B cell (primary cell): ENCODE measurements around the gene ARL4C. TPM values are rescaled to one million over a fixed set of nuclear protein-coding genes. Genes with fewer than 3 reads are reported as not detected.

Source experiments
- ATAC-seq: fragments of 200-7000 bp; cut with Tn5 transposase; one replicate; pipeline ENCODE4 v1.10.0; 2021; ENCODE audit warnings: low read depth, mild to moderate bottlenecking, moderate number of reproducible peaks, moderate library complexity
- CTCF ChIA-PET: fragments of 350-600 bp; sonication (Branson Sonifier 250); formaldehyde crosslinking; loops from one replicate; lab custom pipeline; 2021; ENCODE audit warnings: antibody characterized with exemption, inconsistent platforms; lab: Charles Lee
- POLR2A ChIA-PET: fragments of 350-600 bp; sonication (Branson Sonifier 250); formaldehyde crosslinking; loops from one replicate; lab custom pipeline; 2021; ENCODE audit warnings: antibody characterized with exemption; lab: Charles Lee
- DNase-seq: peaks from one replicate; pipeline ENCODE4 v3.0.0; 2013
- H2AFZ ChIP-seq: 2 replicates; pipeline ENCODE4 v1.6.1; 2012; ENCODE audit warnings: mild to moderate bottlenecking, low read depth, low read length; ENCODE audit not compliant: insufficient read depth, poor library complexity, severe bottlenecking
- H3K27ac ChIP-seq, 2 donors: 1 replicate in 1 of 2; 2 replicates in 1 of 2; pipeline ENCODE4 v1.5.1; 2012 to 2013; ENCODE audit warnings: low read length in 2 of 2, mild to moderate bottlenecking in 2 of 2, moderate library complexity in 1 of 2
- H3K27me3 ChIP-seq, 4 experiments: fragments of 200-600 bp in 1 of 4; sonication (generic) in 1 of 4; replicated peaks in 1 of 4; 1 replicate in 2 of 4; 2 replicates in 2 of 4; pipeline versions ENCODE4 v1.6.1 to v1.7.0; 2013 to 2016; ENCODE audit warnings: low read length in 3 of 4, mild to moderate bottlenecking in 2 of 4, mixed read lengths in 1 of 4, moderate library complexity in 1 of 4; ENCODE audit not compliant: insufficient read depth in 4 of 4, control insufficient read depth in 3 of 4; ENCODE audit errors: control extremely low read depth in 1 of 4
- H3K36me3 ChIP-seq, 2 experiments: replicated peaks in 1 of 2; 1 replicate in 1 of 2; 2 replicates in 1 of 2; pipeline versions ENCODE4 v1.6.1 to v1.7.1; 2013; ENCODE audit warnings: low read length in 1 of 2; ENCODE audit not compliant: insufficient read depth in 2 of 2, control insufficient read depth in 1 of 2; ENCODE audit errors: control extremely low read depth in 1 of 2, extremely low read depth in 1 of 2
- H3K4me1 ChIP-seq, 2 donors: fragments of 200-600 bp in 1 of 2; sonication (generic) in 1 of 2; 1 replicate in 1 of 2; 2 replicates in 1 of 2; pipeline versions ENCODE4 v1.5.1 to v1.6.1; 2013 to 2017; ENCODE audit warnings: low read length in 2 of 2; ENCODE audit not compliant: control insufficient read depth in 2 of 2, insufficient read depth in 2 of 2
- H3K4me2 ChIP-seq: replicated peaks from 2 replicates; pipeline ENCODE3; 2012; ENCODE audit warnings: mild to moderate bottlenecking, low read depth, low read length; ENCODE audit not compliant: poor library complexity, severe bottlenecking
- H3K4me3 ChIP-seq, 5 experiments: fragments of 200-600 bp in 1 of 5; sonication (generic) in 1 of 5; 1 replicate in 3 of 5; 2 replicates in 2 of 5; pipeline versions ENCODE4 v1.5.1 to v1.7.0; 2011 to 2016; ENCODE audit warnings: low read length in 4 of 5, mild to moderate bottlenecking in 4 of 5, low read depth in 2 of 5, control low read depth in 1 of 5, moderate library complexity in 1 of 5; ENCODE audit not compliant: insufficient read depth in 1 of 5; ENCODE audit errors: control extremely low read depth in 1 of 5, extremely low read depth in 1 of 5
- H3K79me2 ChIP-seq: fragments of 200-600 bp; sonication (generic); one replicate; pipeline ENCODE4 v1.6.0; 2016; ENCODE audit warnings: low read length; ENCODE audit not compliant: control insufficient read depth, insufficient read depth
- H3K9ac ChIP-seq: fragments of 200-600 bp; sonication (generic); 2 replicates; pipeline ENCODE4 v1.6.1; 2017; ENCODE audit warnings: mild to moderate bottlenecking, low read length, moderate library complexity
- H3K9me3 ChIP-seq, 3 donors: one replicate each; pipeline versions ENCODE4 v1.6.1 to v1.7.1; 2013; ENCODE audit warnings: low read length in 2 of 3; ENCODE audit not compliant: control insufficient read depth in 2 of 3, insufficient read depth in 1 of 3; ENCODE audit errors: control extremely low read depth in 1 of 3
- H4K20me1 ChIP-seq: 2 replicates; pipeline ENCODE4 v1.6.0; 2012; ENCODE audit warnings: mild to moderate bottlenecking, low read length; ENCODE audit not compliant: insufficient read depth, control insufficient read depth, poor library complexity, severe bottlenecking
- H3K27ac Mint-ChIP-seq: one replicate; pipeline ENCODE4 v1.8.0; 2021; ENCODE audit warnings: mixed read lengths
- H3K27me3 Mint-ChIP-seq: one replicate; pipeline ENCODE4 v1.8.0; 2021; ENCODE audit warnings: mixed read lengths
- H3K4me1 Mint-ChIP-seq: one replicate; pipeline ENCODE4 v1.8.0; 2021; ENCODE audit warnings: mixed read lengths
- H3K4me3 Mint-ChIP-seq: one replicate; pipeline ENCODE4 v1.8.0; 2021; ENCODE audit warnings: mixed read lengths
- H3K9me3 Mint-ChIP-seq: one replicate; pipeline ENCODE4 v1.8.0; 2022; ENCODE audit warnings: mixed read lengths; ENCODE audit not compliant: insufficient read depth
- EZH2 ChIP-seq: IDR thresholded peaks from 2 replicates; pipeline ENCODE4 v1.6.1; 2012; ENCODE audit warnings: borderline replicate concordance, low read depth, mild to moderate bottlenecking, moderate library complexity, low read length; ENCODE audit not compliant: insufficient read depth, poor library complexity, severe bottlenecking
- WGBS: methylation state at CpG from one replicate; pipeline ENCODE4 v1.1.5; 2013; ENCODE audit warnings: missing lambda C conversion rate; ENCODE audit not compliant: insufficient coverage; 5-methylcytosine and 5-hydroxymethylcytosine counted together
- intact Hi-C: fragments of 100-400 bp; cut with micrococcal nuclease; formaldehyde crosslinking; loops from one replicate; pipeline ENCODE4 v1.10.0; 2022
- polyA plus RNA-seq: library from polyadenylated mRNA; depleted of rRNA; stranded (reverse); fragments of >200 nt; gene quantifications from 2 replicates; pipeline ENCODE4 v1.2.3, GENCODE V29; 2012
- total RNA-seq, 2 donors: library from RNA; stranded (reverse); fragments of 120-200 nt in 1 of 2; gene quantifications; 1 replicate in 1 of 2; 2 replicates in 1 of 2; pipeline versions ENCODE4 v1.2.3 to v1.2.4, GENCODE V29; 2013 to 2022
- TF ChIP-seq, protein P1 (sequence below): fragments of 200-600 bp; IDR thresholded peaks from one replicate; pipeline ENCODE4 v1.8.0; 2022; ENCODE audit warnings: antibody characterized with exemption, mild to moderate bottlenecking

ARL4C gene
- total and polyA plus RNA-seq, 2 donors (not counting 1 experiment from before 2014, with no cell fraction given): 20.2 to 22.5 TPM

DNA sequence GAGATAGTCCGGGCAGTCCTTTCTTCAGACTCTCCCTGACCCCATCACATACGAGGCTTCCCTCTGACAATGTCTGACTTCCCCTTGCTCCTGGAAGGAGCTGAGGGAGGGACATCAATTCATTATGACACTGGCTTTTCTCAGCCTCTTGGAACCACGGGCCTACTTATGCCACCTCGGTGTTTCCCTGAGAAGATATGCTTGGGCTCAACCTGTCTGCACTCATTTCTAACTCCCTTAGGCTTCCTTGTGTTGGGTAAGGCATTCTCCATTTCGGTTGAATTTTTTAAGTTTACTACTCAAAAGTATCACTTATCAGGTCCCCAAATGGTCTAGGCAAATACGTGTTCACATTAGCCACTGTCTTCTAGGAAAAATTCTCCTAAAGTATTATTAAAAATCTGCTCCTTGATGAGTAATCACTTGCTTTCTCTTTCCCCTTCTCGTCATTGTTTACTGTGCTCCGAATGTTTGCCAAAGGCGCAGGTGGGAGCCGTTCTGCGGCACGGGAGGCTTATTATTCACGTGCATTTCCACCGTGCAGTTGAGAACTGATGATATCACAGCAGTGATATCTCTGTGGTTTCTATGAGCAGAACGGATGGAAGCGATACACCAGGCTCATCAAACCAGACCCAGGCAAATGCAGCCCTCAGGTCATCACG, 33.1 kb downstream of the ARL4C start:
- Mint-ChIP-seq H3K4me3 (no peak overlapping the region), H3K27ac (no peak overlapping the region), H3K27me3 (peaks cover 4% of the 10 kb centered on the region), H3K4me1 (peaks cover 3% of the 10 kb centered on the region), H3K9me3 (no peaks in the 10 kb centered on the region)
- DNase-seq (no peak), ATAC-seq (no peak)
- intact Hi-C loops: no loop called here
- POLR2A ChIA-PET: no interaction called here
- H3K4me2 ChIP-seq: no peak overlapping the region
- H4K20me1 ChIP-seq: no peaks in the 10 kb centered on the region
- H3K4me3 ChIP-seq: no peak overlapping the region
- H3K36me3 ChIP-seq: no peaks in the 10 kb centered on the region
- H3K4me1 ChIP-seq: peaks cover 0 to 8% of the 10 kb centered on the region in 2 donors
- H3K79me2 ChIP-seq: no peaks in the 10 kb centered on the region
- no peak overlapping the region for H3K9ac ChIP-seq
- no peaks in the 10 kb centered on the region for H3K27me3 ChIP-seq
- TF ChIP-seq, protein P1, sequence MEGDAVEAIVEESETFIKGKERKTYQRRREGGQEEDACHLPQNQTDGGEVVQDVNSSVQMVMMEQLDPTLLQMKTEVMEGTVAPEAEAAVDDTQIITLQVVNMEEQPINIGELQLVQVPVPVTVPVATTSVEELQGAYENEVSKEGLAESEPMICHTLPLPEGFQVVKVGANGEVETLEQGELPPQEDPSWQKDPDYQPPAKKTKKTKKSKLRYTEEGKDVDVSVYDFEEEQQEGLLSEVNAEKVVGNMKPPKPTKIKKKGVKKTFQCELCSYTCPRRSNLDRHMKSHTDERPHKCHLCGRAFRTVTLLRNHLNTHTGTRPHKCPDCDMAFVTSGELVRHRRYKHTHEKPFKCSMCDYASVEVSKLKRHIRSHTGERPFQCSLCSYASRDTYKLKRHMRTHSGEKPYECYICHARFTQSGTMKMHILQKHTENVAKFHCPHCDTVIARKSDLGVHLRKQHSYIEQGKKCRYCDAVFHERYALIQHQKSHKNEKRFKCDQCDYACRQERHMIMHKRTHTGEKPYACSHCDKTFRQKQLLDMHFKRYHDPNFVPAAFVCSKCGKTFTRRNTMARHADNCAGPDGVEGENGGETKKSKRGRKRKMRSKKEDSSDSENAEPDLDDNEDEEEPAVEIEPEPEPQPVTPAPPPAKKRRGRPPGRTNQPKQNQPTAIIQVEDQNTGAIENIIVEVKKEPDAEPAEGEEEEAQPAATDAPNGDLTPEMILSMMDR: no peak
- no peak for TF ChIP-seq EZH2
- H3K27ac ChIP-seq: no peak overlapping the region
- peaks cover 0 to 6% (median 0%) of the 10 kb centered on the region in 3 donors for H3K9me3 ChIP-seq
- H2AFZ ChIP-seq: no peak overlapping the region
- WGBS: 95% methylated on average over 9 of the region's 17 CpGs
- CTCF ChIA-PET: no interaction called here

DNA sequence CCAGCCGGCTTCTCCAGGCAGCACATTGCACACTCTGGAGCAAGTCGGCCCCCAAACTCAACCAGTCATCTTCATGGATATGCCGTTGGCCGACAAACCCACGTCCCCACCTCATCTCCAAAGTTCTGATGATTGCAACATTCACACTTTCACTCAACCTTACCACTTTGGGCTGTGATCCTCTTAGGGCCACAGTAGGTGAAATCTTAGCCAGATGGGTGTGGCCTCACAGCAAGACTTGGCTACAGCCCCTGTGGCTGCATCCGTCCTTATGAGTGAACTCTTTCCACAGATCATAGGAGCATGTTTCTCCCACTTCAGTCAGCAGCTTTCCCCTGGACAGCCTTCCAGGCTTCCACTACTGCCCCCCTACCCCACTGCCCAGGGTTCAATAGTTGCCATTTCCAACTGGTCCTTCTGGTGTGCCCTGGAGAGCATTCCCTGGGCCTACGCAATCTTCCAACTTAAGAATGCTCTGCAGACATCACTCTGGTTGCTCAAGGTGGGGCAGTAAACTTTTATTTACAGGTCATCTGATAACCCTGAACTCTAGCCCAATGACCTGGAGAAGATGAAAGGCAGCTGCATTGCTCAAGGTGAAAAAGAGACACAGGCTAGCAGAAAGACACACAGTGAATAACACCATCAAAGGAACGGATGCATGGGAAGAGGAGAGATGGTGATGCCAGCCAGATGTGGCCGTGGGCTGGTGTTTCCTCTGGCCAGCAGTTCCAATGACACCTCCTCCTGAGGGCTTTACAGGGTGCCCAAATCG, 34.5 kb downstream of the ARL4C start:
- DNase-seq: no peak
- H3K27ac Mint-ChIP-seq: no peak overlapping the region
- H3K9ac ChIP-seq: no peak overlapping the region
- ChIA-PET POLR2A (no interaction called here), CTCF (interaction anchor here (0.7 to 1.0 kb wide), 2 partner anchors 15 to 335 kb away, joined by 3 read pairs; no protein-coding TSS in a partner anchor)
- 93% methylated on average over 10 of the region's 10 CpGs for WGBS
- peaks cover 0 to 13% (median 4%) of the 10 kb centered on the region in 3 donors for H3K9me3 ChIP-seq
- H4K20me1 ChIP-seq: no peaks in the 10 kb centered on the region
- intact Hi-C loops: no loop called here
- no peak overlapping the region for H2AFZ ChIP-seq
- H3K27ac ChIP-seq: no peak overlapping the region
- no peak for ATAC-seq
- H3K36me3 ChIP-seq: no peaks in the 10 kb centered on the region
- TF ChIP-seq EZH2: no peak
- TF ChIP-seq, protein P1: no peak
- H3K27me3 ChIP-seq: no peaks in the 10 kb centered on the region
- no peak overlapping the region for H3K4me2 ChIP-seq
- peaks cover 4% of the 10 kb centered on the region for H3K27me3 Mint-ChIP-seq
- peaks cover 3% of the 10 kb centered on the region for H3K4me1 Mint-ChIP-seq
- H3K4me3 Mint-ChIP-seq: no peak overlapping the region
- peaks cover 0 to 8% of the 10 kb centered on the region in 2 donors for H3K4me1 ChIP-seq
- peaks cover 7% of the 10 kb centered on the region for H3K9me3 Mint-ChIP-seq
- H3K79me2 ChIP-seq: no peaks in the 10 kb centered on the region
- no peak overlapping the region for H3K4me3 ChIP-seq
